Thoracic aorta (tissue), 2 donors: ENCODE data around the gene ZBTB39. TPM values are rescaled to one million over a fixed set of nuclear protein-coding genes. Genes with fewer than 3 reads are reported as not detected.
"Not testable (repeated sequence)": the region's sequence is repeated elsewhere in the genome, so short reads cannot be mapped to it uniquely, and the experiment has no call there.

Source experiments
- ATAC-seq: fragments of 150-250 bp; one replicate; pipeline ENCODE4 v1.8.0; 2017; ENCODE audit warnings: low read depth; ENCODE audit not compliant: insufficient number of reproducible peaks, low FRiP score
- DNase-seq: peaks from one replicate; pipeline ENCODE4 v3.0.0-alpha.2; 2020; ENCODE audit warnings: low spot score
- H3K27ac ChIP-seq, 2 donors: fragments of 200-600 bp; sonication (generic); 1 replicate in 1 of 2; 2 replicates in 1 of 2; pipeline ENCODE4 v1.5.1; 2016; ENCODE audit warnings: mild to moderate bottlenecking in 2 of 2, moderate library complexity in 2 of 2
- H3K27me3 ChIP-seq: fragments of 200-600 bp; sonication (generic); replicated peaks from 2 replicates; pipeline ENCODE4 v1.6.0; 2016; ENCODE audit warnings: mild to moderate bottlenecking; ENCODE audit not compliant: insufficient read depth
- H3K36me3 ChIP-seq: fragments of 200-600 bp; sonication (generic); one replicate; pipeline ENCODE4 v1.5.1; 2016
- H3K4me1 ChIP-seq, 2 donors: fragments of 200-600 bp; sonication (generic); 1 replicate in 1 of 2; 2 replicates in 1 of 2; pipeline versions ENCODE4 v1.5.1 to v1.6.0; 2016; ENCODE audit warnings: low read depth in 2 of 2, mild to moderate bottlenecking in 1 of 2; ENCODE audit not compliant: control insufficient read depth in 1 of 2
- H3K4me3 ChIP-seq: fragments of 200-600 bp; sonication (generic); 2 replicates; pipeline ENCODE4 v1.5.1; 2016; ENCODE audit warnings: mild to moderate bottlenecking
- H3K9me3 ChIP-seq: fragments of 200-600 bp; sonication (generic); 2 replicates; pipeline ENCODE4 v1.5.1; 2016
- total RNA-seq, 2 donors: library from RNA; depleted of rRNA; stranded (reverse); fragments of >200 nt; gene quantifications; one replicate each; pipeline versions ENCODE4 v1.1.0 to v1.2.3, GENCODE V29; 2016
- TF ChIP-seq, protein P1 (sequence below): fragments of 200-600 bp; sonication (generic); IDR thresholded peaks from one replicate; pipeline ENCODE4 v1.5.1; 2019; ENCODE audit warnings: antibody characterized with exemption

Gene ZBTB39
- total RNA-seq, 2 donors from 2014 or later = 3.1 to 8.3 TPM

- TF ChIP-seq, protein P1, sequence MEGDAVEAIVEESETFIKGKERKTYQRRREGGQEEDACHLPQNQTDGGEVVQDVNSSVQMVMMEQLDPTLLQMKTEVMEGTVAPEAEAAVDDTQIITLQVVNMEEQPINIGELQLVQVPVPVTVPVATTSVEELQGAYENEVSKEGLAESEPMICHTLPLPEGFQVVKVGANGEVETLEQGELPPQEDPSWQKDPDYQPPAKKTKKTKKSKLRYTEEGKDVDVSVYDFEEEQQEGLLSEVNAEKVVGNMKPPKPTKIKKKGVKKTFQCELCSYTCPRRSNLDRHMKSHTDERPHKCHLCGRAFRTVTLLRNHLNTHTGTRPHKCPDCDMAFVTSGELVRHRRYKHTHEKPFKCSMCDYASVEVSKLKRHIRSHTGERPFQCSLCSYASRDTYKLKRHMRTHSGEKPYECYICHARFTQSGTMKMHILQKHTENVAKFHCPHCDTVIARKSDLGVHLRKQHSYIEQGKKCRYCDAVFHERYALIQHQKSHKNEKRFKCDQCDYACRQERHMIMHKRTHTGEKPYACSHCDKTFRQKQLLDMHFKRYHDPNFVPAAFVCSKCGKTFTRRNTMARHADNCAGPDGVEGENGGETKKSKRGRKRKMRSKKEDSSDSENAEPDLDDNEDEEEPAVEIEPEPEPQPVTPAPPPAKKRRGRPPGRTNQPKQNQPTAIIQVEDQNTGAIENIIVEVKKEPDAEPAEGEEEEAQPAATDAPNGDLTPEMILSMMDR = no peak
- Histone ChIP-seq H3K27ac (no peak overlapping the region), H3K4me1 (no peaks in the 10 kb centered on the region), H3K36me3 (no peaks in the 10 kb centered on the region), H3K4me3 (no peak overlapping the region), H3K27me3 (no peaks in the 10 kb centered on the region), H3K9me3 (no peaks in the 10 kb centered on the region)
- DNase-seq (no peak), ATAC-seq (no peak)
These were observed 23.0 kb downstream of the ZBTB39 start for GRCh38 chr12:56983386-56983785.

DNA sequence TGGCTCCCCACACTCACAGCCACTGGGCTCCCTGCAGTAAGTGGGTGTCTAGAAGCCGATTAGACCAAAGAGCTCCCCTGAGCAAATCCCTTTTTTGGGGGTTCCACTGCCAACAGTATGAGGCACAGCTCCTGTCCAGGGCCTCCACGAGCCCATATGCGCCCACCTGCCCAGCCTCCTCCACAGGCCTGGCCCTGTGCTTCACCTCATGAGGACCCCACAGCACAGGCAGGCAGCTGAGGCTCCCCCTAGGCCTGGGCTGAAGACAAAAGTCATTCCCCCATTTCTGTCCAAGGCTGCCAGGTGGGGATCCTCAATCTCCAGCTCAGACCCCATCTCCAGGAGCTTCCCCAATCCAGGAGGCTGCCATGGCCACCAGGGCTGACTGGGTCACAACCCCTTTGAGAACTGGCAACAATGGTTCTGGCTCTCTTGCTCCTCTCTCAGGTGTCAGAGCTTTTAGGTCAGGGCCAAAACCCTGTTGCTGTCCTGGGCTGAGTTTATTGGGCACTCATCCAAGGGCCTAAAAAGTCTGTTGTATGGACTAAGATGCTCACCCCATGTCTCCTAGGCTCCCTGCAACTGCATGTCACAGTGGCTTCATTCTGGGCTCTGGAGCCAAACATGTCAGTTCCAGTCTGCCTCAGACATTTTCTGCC is 23.6 kb downstream of the ZBTB39 start:
- H3K36me3 ChIP-seq, ATAC-seq, H3K4me1 ChIP-seq, H3K27ac ChIP-seq, H3K4me3 ChIP-seq, H3K27me3 ChIP-seq, H3K9me3 ChIP-seq, DNase-seq: not testable (repeated sequence)

DNA sequence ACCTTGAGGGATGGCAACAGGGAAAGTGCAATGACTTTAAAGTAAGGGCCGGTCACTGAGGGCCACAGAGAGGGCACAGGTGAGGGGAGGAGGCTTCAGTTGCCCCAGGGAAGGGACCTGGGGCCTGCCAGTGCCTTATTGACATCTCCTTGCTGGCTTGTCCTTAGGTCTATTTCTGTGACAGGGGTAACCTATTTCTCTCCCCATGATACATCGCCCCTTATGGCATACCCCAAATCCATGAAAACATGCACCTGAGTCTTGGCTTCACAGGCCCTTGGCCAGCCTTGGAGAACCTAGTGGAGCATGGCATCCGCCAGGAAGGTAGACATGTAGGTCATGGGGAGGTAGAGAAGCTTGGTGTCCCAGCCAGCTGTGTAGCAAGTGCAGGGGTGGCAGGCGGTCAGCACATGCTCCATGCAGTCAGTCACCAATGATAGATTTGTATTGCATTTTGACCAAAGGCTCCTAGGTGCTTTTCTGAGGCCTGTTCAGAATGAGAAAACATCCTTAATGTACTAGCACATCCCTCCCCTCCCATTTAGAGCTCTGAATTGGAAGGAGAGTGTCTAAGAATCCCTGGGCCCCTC is 25.3 kb downstream of the ZBTB39 start:
- Histone ChIP-seq H3K27me3 (no peaks in the 10 kb centered on the region), H3K27ac (no peak overlapping the region), H3K36me3 (no peaks in the 10 kb centered on the region), H3K4me3 (no peak overlapping the region), H3K4me1 (no peaks in the 10 kb centered on the region), H3K9me3 (no peaks in the 10 kb centered on the region)
- TF ChIP-seq, protein P1 = no peak
- DNase-seq = no peak
- no peak for ATAC-seq

DNA sequence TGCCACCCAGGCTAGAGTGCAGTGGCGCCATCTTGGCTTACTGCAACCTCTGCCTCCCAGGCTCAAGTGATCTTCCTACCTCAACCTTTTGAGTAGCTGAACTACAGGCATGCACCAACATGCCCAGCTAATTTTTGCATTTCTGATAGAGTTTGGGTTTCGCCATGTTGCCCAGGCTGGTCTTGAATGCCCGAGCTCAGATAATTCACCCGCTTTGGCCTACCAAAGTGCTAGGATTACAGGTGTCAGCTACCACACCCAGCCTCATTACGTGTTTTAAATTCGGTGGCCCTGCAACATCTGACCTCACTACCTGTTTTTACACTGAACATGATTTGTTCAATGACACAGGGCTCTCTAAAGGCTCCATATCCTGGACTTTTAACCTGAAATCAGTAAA is 26.1 kb downstream of the ZBTB39 start:
- H3K36me3 ChIP-seq = no peaks in the 10 kb centered on the region
- H3K27ac ChIP-seq = no peak overlapping the region
- TF ChIP-seq, protein P1 = no peak
- H3K4me3 ChIP-seq = no peak overlapping the region
- DNase-seq = no peak
- no peaks in the 10 kb centered on the region for H3K27me3 ChIP-seq
- ATAC-seq = no peak
- H3K9me3 ChIP-seq = no peaks in the 10 kb centered on the region
- H3K4me1 ChIP-seq = no peaks in the 10 kb centered on the region

DNA sequence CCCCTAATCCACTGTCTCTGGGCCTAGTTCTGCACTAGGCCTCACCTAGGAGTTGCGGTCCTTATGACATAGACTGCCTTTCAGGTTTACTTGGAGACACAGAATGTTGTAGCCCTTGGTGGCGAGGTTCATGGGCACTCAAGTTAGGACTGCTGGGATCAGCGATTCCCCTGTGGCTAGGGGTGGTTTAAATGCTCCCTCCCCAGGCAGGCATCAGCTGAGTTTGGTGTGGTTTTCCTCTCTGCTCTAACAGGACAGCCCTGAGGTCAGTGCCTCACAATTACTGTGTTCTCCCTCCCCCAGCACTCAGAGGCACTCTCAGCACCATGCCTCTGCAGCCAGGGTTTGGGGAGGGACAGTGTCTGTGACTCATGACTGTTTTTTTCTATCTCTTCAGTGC is 26.7 kb downstream of the ZBTB39 start:
- Histone ChIP-seq H3K9me3 (no peaks in the 10 kb centered on the region), H3K4me1 (no peaks in the 10 kb centered on the region), H3K4me3 (no peak overlapping the region), H3K27me3 (no peaks in the 10 kb centered on the region), H3K36me3 (no peaks in the 10 kb centered on the region), H3K27ac (no peak overlapping the region)
- ATAC-seq (no peak), DNase-seq (no peak)
- TF ChIP-seq, protein P1 = no peak
